ENCODE data around the gene EMC6. TPM values are rescaled to one million over a fixed set of nuclear protein-coding genes. Genes with fewer than 3 reads are reported as not detected.

EMC6 gene
- polyA plus RNA-seq, 1 donor (not counting 4 experiments of a cell fraction or from before 2014, with no cell fraction given) = 35.4 TPM

- no peak within 1 kb of the TSS for H3K9ac ChIP-seq (ENCODE audit: control insufficient read depth, extremely low read depth, insufficient read depth, low read length)
- FAIRE-seq = no peak
- peak within 1 kb of the TSS; percentile 77 for H3K4me2 ChIP-seq (ENCODE audit: control insufficient read depth, extremely low read depth, insufficient read depth, low read depth, low read length)
- no peaks in the 10 kb centered on the region for H4K20me1 ChIP-seq (ENCODE audit: control insufficient read depth, extremely low read depth, insufficient read depth, low read length)
- H3K27me3 ChIP-seq (ENCODE audit: control insufficient read depth, extremely low read depth, insufficient read depth, low read length) = peaks cover 42% of the 10 kb centered on the region
- H3K27ac ChIP-seq (ENCODE audit: control insufficient read depth, insufficient read depth, low read length) = no peak within 1 kb of the TSS
- H3K36me3 ChIP-seq (ENCODE audit: control insufficient read depth in 2 of 2, extremely low read depth in 1 of 2, insufficient read depth in 2 of 2, low read length in 2 of 2) = no peaks in the 10 kb centered on the region
- no peaks in the 10 kb centered on the region for H3K9me1 ChIP-seq (ENCODE audit: control insufficient read depth, extremely low read depth, insufficient read depth, low read length)
- peak within 1 kb of the TSS; percentile 36 to 73 (median 66) for H3K4me3 ChIP-seq (ENCODE audit: control insufficient read depth in 2 of 3, extremely low read depth in 1 of 3, insufficient read depth in 2 of 3, low read depth in 1 of 3, low read length in 3 of 3)
- dilution Hi-C loops (cut with MboI; ENCODE audit: extremely low pct_ligation_motif_present, low sequenced_read_pairs) = no loop called here
- DNase-seq (ENCODE audit: low read depth, low spot score) = no peak
- TF ChIP-seq EZH2 (IDR thresholded peaks at IDR 0.05; ENCODE audit: low read length) = no peak
- TF ChIP-seq, protein P1, sequence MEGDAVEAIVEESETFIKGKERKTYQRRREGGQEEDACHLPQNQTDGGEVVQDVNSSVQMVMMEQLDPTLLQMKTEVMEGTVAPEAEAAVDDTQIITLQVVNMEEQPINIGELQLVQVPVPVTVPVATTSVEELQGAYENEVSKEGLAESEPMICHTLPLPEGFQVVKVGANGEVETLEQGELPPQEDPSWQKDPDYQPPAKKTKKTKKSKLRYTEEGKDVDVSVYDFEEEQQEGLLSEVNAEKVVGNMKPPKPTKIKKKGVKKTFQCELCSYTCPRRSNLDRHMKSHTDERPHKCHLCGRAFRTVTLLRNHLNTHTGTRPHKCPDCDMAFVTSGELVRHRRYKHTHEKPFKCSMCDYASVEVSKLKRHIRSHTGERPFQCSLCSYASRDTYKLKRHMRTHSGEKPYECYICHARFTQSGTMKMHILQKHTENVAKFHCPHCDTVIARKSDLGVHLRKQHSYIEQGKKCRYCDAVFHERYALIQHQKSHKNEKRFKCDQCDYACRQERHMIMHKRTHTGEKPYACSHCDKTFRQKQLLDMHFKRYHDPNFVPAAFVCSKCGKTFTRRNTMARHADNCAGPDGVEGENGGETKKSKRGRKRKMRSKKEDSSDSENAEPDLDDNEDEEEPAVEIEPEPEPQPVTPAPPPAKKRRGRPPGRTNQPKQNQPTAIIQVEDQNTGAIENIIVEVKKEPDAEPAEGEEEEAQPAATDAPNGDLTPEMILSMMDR (optimal IDR thresholded peaks at IDR 0.05 in 1 of 3, IDR thresholded peaks at IDR 0.05 in 1 of 3, conservative IDR thresholded peaks at IDR 0.05 in 1 of 3; ENCODE audit: extremely low read depth in 1 of 3, insufficient read depth in 2 of 3, low read length in 3 of 3) = no peak
- H3K4me1 ChIP-seq (ENCODE audit: control insufficient read depth, extremely low read depth, insufficient read depth, low read length) = peaks cover 4% of the 10 kb centered on the region
- H2AFZ ChIP-seq (ENCODE audit: control insufficient read depth, low read length) = peak within 1 kb of the TSS; percentile 74
- peaks cover 5% of the 10 kb centered on the region for H3K9me3 ChIP-seq (ENCODE audit: control insufficient read depth, low read depth, low read length)
- no peaks in the 10 kb centered on the region for H3K79me2 ChIP-seq (ENCODE audit: control insufficient read depth, insufficient read depth, low read length)
Measured at GRCh38 chr17:3695723-3696411, 27.3 kb downstream of the EMC6 start, which contains the start of gene P2RX5. Gene P2RX5, minus strand, starts transcription at chr17:3696155. Its CDS starts 150 bp downstream, at chr17:3696005.

- no peak overlapping the region for H3K27ac ChIP-seq (ENCODE audit: control insufficient read depth, insufficient read depth, low read length)
- H3K9me3 ChIP-seq (ENCODE audit: control insufficient read depth, low read depth, low read length) = peaks cover 5% of the 10 kb centered on the region
- dilution Hi-C loops (cut with MboI; ENCODE audit: extremely low pct_ligation_motif_present, low sequenced_read_pairs) = no loop called here
- DNase-seq (ENCODE audit: low read depth, low spot score) (no peak), FAIRE-seq (no peak)
- H3K9ac ChIP-seq (ENCODE audit: control insufficient read depth, extremely low read depth, insufficient read depth, low read length) = no peak overlapping the region
- no peak overlapping the region for H3K4me2 ChIP-seq (ENCODE audit: control insufficient read depth, extremely low read depth, insufficient read depth, low read depth, low read length)
- H3K4me1 ChIP-seq (ENCODE audit: control insufficient read depth, extremely low read depth, insufficient read depth, low read length) = peaks cover 4% of the 10 kb centered on the region
- no peaks in the 10 kb centered on the region for H3K36me3 ChIP-seq (ENCODE audit: control insufficient read depth in 2 of 2, extremely low read depth in 1 of 2, insufficient read depth in 2 of 2, low read length in 2 of 2)
- H3K79me2 ChIP-seq (ENCODE audit: control insufficient read depth, insufficient read depth, low read length) = no peaks in the 10 kb centered on the region
- H3K4me3 ChIP-seq (ENCODE audit: control insufficient read depth in 2 of 3, extremely low read depth in 1 of 3, insufficient read depth in 2 of 3, low read depth in 1 of 3, low read length in 3 of 3) = no peak overlapping the region
- H3K27me3 ChIP-seq (ENCODE audit: control insufficient read depth, extremely low read depth, insufficient read depth, low read length) = peaks cover 35% of the 10 kb centered on the region
- H2AFZ ChIP-seq (ENCODE audit: control insufficient read depth, low read length) = no peak overlapping the region
- H3K9me1 ChIP-seq (ENCODE audit: control insufficient read depth, extremely low read depth, insufficient read depth, low read length) = no peaks in the 10 kb centered on the region
- TF ChIP-seq EZH2 (IDR thresholded peaks at IDR 0.05; ENCODE audit: low read length) = no peak
- TF ChIP-seq, protein P1 (optimal IDR thresholded peaks at IDR 0.05 in 1 of 3, IDR thresholded peaks at IDR 0.05 in 1 of 3, conservative IDR thresholded peaks at IDR 0.05 in 1 of 3; ENCODE audit: extremely low read depth in 1 of 3, insufficient read depth in 2 of 3, low read length in 3 of 3) = no peak
- no peaks in the 10 kb centered on the region for H4K20me1 ChIP-seq (ENCODE audit: control insufficient read depth, extremely low read depth, insufficient read depth, low read length)
Measured at GRCh38 chr17:3697103-3697476, 28.5 kb downstream of the EMC6 start.

Data from keratinocyte (primary cell).